Testis (tissue), 3 donors: ENCODE data around the gene ISLR2. TPM values are rescaled to one million over a fixed set of nuclear protein-coding genes. Genes with fewer than 3 reads are reported as not detected.

Experiments used
- DNase-seq: peaks from one replicate; pipeline ENCODE4 v3.0.0-alpha.2; 2019
- H3K27ac ChIP-seq, 2 donors: fragments of 200-600 bp; sonication (generic); one replicate each; pipeline ENCODE4 v1.5.1; 2019
- H3K27me3 ChIP-seq: fragments of 200-600 bp; sonication (generic); one replicate; pipeline ENCODE4 v1.5.1; 2019
- H3K36me3 ChIP-seq: fragments of 200-600 bp; sonication (generic); one replicate; pipeline ENCODE4 v1.5.1; 2017; ENCODE audit warnings: low read depth; ENCODE audit errors: missing control alignments
- H3K4me1 ChIP-seq: fragments of 200-600 bp; sonication (generic); one replicate; pipeline ENCODE4 v1.5.1; 2019
- H3K4me3 ChIP-seq, 2 donors: fragments of 200-600 bp; sonication (generic); one replicate each; pipeline ENCODE4 v1.5.1; 2017 to 2019
- H3K9me3 ChIP-seq: fragments of 200-600 bp; sonication (generic); one replicate; pipeline ENCODE4 v1.5.1; 2017
- CTCF ChIP-seq, 3 experiments: fragments of 450-650 bp in 2 of 3; fragments of 200-600 bp in 1 of 3; sonication (generic) in 1 of 3; IDR thresholded peaks; one replicate each; pipeline ENCODE4 v1.5.1; 2016 to 2019; ENCODE audit warnings: antibody characterized with exemption in 3 of 3, mild to moderate bottlenecking in 2 of 3, moderate library complexity in 1 of 3
- POLR2A ChIP-seq: fragments of 450-650 bp; IDR thresholded peaks from one replicate; pipeline ENCODE4 v1.6.1; 2017; ENCODE audit warnings: antibody characterized with exemption, mild to moderate bottlenecking, moderate library complexity
- WGBS, 2 donors: methylation state at CpG; one replicate each; pipeline ENCODE4 v1.1.5; 2018; 5-methylcytosine and 5-hydroxymethylcytosine counted together
- intact Hi-C: fragments of 100-400 bp; cut with DNase I; formaldehyde crosslinking; loops from one replicate; pipeline ENCODE4 v1.15.1; 2023; ENCODE audit warnings: low total_unique reads
- polyA plus RNA-seq: library from polyadenylated mRNA; stranded (reverse); fragments of 350-450 nt; fragmentation: Illumina TruSeq; extraction: RNeasy Lipid Tissue Mini Kit (QIAGEN cat#74804); gene quantifications from one replicate; pipeline ENCODE4 v1.2.3, GENCODE V29; 2014; ENCODE audit warnings: low read depth, low replicate concordance; ENCODE audit not compliant: insufficient read depth
- total RNA-seq, 2 donors: library from RNA; depleted of rRNA; stranded (reverse); fragments of >200 nt; gene quantifications; one replicate each; pipeline ENCODE4 v1.2.3, GENCODE V29; 2016

The ISLR2 gene
- total and polyA plus RNA-seq, 3 donors from 2014 or later = 12.8 to 26.1 (median 17.7) TPM

DNA sequence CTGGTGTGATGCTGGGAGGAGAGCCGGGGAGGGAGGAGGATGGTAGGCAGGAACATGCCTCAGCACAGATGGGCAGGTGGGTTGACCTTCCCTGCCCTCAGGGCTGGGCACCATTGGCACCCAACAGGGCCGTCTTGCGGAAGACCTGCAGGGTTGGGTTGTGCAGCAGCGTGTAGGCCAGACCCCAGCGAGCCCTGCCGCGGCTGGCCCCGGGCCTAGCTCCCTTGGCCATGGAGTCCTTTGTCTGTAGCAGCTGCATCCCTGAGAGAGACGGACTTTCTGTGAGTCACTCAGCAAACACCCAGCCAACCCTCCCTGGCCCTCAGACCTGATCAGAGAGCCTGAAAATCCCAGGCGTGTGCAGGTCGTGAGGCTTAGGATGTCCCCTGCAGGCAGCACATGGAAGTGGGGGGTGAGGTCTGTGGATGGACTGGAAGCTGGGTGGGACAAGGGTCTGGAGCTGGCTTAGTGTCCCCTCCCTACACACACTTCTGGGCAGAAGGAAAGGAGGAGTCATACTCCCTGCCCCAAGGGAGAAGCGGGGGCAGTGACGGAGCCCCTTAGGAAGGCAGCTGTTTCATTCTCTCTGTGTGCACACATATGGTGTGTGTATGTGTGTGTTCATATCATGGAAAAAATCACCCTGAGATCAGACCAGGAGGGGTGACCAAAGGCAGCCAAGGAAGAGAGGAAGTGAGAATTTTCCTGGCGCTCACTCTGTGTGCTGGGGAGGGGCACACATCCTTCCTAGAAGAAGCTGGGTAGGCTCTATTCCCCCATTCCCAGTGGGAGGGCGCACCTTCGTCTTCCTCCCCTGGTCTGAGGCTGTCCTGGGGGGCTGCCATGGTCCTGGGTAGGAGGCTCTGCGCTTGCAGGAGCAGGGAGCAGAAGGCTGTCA is 49.8 kb downstream of the ISLR2 start:
- H3K9me3 ChIP-seq = no peaks in the 10 kb centered on the region
- H3K27me3 ChIP-seq = no peaks in the 10 kb centered on the region
- H3K4me3 ChIP-seq = no peak overlapping the region
- H3K36me3 ChIP-seq = no peaks in the 10 kb centered on the region
- 48 to 64% methylated on average over 7 to 17 of the region's 17 CpGs for WGBS, 2 donors
- no peak overlapping the region for H3K27ac ChIP-seq
- peaks cover 31% of the 10 kb centered on the region for H3K4me1 ChIP-seq
- intact Hi-C loops = no loop called here
- TF ChIP-seq CTCF (IDR thresholded peaks at IDR 0.05) = no peak
- TF ChIP-seq POLR2A = no peak
- DNase-seq = no peak

- 93% methylated on average over 10 to 20 of the region's 21 CpGs for WGBS, 2 donors
- Histone ChIP-seq H3K27me3 (no peaks in the 10 kb centered on the region), H3K9me3 (no peaks in the 10 kb centered on the region), H3K36me3 (no peaks in the 10 kb centered on the region), H3K4me1 (peaks cover 26% of the 10 kb centered on the region), H3K27ac (no peak overlapping the region), H3K4me3 (no peak overlapping the region)
- DNase-seq = no peak
- intact Hi-C loops = no loop called here
- no peak for TF ChIP-seq CTCF (IDR thresholded peaks at IDR 0.05)
These were observed 50.7 kb downstream of the ISLR2 start for GRCh38 chr15:74180881-74181602.

DNA sequence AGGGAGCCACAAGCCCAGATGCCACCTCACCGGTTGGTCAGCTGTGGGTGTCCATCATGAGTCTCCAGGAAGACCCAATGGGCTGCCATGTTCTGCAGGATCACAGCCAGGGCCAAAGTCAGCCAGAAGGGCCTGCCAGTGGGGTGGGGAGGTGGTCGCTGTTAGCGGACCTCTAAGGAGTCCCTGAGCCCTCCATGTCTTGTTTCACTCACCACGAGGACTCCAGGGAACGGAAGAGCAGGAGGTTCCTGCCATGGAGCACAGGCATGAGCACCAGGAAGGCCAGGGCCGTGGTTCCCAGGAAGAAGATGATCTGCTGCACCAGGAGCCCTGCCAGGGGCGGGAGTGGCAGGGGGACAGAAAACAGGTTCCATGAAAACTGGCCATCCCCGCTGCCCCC is 51.7 kb downstream of the ISLR2 start:
- peaks cover 17% of the 10 kb centered on the region for H3K4me1 ChIP-seq
- no peak for DNase-seq
- H3K4me3 ChIP-seq = no peak overlapping the region
- H3K36me3 ChIP-seq = no peaks in the 10 kb centered on the region
- intact Hi-C loops = no loop called here
- TF ChIP-seq POLR2A (no peak), CTCF (IDR thresholded peaks at IDR 0.05) (no peak)
- no peaks in the 10 kb centered on the region for H3K9me3 ChIP-seq
- no peaks in the 10 kb centered on the region for H3K27me3 ChIP-seq
- H3K27ac ChIP-seq = no peak overlapping the region
- WGBS, 2 donors = 89 to 98% methylated on average over 8 of the region's 8 CpGs

GRCh38 chr15:74184582-74185091 is 54.3 kb downstream of the ISLR2 start:
- 81 to 86% methylated on average over 11 to 12 of the region's 12 CpGs for WGBS, 2 donors
- Histone ChIP-seq H3K4me1 (peaks cover 7% of the 10 kb centered on the region), H3K9me3 (no peaks in the 10 kb centered on the region), H3K4me3 (no peak overlapping the region), H3K27ac (no peak overlapping the region), H3K27me3 (no peaks in the 10 kb centered on the region), H3K36me3 (no peaks in the 10 kb centered on the region)
- no peak for TF ChIP-seq CTCF (IDR thresholded peaks at IDR 0.05)
- no peak for TF ChIP-seq POLR2A
- DNase-seq = no peak
- intact Hi-C loops = no loop called here
